ENCODE results near the gene TRMT44.

TRMT44 gene

DNA sequence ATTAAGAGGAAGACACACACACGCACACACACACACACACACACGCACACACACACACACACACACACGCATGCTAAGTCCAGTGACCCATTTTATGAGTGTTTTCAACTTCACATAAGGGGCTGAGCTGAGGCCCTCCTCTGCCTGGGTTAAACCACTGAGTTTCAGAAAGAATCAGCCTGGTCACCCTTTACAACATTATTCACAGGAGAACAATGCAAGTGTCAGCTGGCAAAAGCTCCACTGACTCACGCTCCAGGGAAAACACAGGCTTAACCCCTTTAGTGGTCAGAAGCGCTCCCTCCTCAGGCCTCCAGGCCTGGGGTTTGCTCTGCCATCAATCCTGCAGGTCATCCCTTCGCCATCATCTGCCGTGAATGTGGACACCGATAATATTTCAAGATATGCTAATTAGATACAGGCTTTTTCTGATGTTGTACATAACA, 47.0 kb upstream of the TRMT44 start:
- Histone ChIP-seq H3K9ac (no peak overlapping the region), H3K79me2 (ENCODE audit: insufficient read depth, low read depth) (no peaks in the 10 kb centered on the region), H3K36me3 (ENCODE audit: insufficient read depth) (no peaks in the 10 kb centered on the region), H4K20me1 (ENCODE audit: insufficient read depth) (no peaks in the 10 kb centered on the region), H3K4me3 (IDR thresholded peaks at IDR 0.05; ENCODE audit: insufficient read depth, low read depth, low read length) (no peak overlapping the region), H3K4me2 (no peak overlapping the region), H3K27ac (no peak overlapping the region), H3K27me3 (ENCODE audit: insufficient read depth, low read depth) (no peaks in the 10 kb centered on the region), H2AFZ (ENCODE audit: low read depth) (no peak overlapping the region), H3K4me1 (ENCODE audit: low read depth, poor library complexity, severe bottlenecking) (no peaks in the 10 kb centered on the region)
- TF ChIP-seq, protein P1, sequence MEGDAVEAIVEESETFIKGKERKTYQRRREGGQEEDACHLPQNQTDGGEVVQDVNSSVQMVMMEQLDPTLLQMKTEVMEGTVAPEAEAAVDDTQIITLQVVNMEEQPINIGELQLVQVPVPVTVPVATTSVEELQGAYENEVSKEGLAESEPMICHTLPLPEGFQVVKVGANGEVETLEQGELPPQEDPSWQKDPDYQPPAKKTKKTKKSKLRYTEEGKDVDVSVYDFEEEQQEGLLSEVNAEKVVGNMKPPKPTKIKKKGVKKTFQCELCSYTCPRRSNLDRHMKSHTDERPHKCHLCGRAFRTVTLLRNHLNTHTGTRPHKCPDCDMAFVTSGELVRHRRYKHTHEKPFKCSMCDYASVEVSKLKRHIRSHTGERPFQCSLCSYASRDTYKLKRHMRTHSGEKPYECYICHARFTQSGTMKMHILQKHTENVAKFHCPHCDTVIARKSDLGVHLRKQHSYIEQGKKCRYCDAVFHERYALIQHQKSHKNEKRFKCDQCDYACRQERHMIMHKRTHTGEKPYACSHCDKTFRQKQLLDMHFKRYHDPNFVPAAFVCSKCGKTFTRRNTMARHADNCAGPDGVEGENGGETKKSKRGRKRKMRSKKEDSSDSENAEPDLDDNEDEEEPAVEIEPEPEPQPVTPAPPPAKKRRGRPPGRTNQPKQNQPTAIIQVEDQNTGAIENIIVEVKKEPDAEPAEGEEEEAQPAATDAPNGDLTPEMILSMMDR (conservative IDR thresholded peaks at IDR 0.05; ENCODE audit: low read depth, low read length), result no peak

DNA sequence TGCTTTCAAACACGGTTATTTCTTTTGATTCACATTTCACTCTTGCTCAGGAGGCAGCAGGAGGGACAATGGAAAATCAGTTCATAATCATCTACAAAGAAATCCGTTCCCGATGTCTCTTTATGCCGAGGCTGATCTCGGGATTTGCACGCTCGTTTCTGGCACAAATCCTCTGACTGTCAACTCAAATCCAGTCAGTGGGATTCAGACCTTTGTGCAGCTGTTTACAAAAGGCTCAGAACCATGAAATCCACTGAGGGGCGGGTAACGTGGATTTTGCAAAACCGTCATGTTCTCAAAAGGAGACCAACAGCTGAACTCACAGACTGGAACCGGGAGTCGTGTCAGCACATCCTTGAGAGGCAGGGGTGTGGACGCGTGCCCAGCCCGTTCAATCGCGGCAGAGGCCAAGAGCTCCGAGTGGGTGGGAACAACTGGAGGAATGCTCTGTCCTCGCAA, 46.5 kb upstream of the TRMT44 start:
- Histone ChIP-seq H3K4me1 (ENCODE audit: low read depth, poor library complexity, severe bottlenecking) (no peaks in the 10 kb centered on the region), H3K4me3 (IDR thresholded peaks at IDR 0.05; ENCODE audit: insufficient read depth, low read depth, low read length) (no peak overlapping the region), H3K4me2 (no peak overlapping the region), H4K20me1 (ENCODE audit: insufficient read depth) (no peaks in the 10 kb centered on the region), H2AFZ (ENCODE audit: low read depth) (no peak overlapping the region), H3K27me3 (ENCODE audit: insufficient read depth, low read depth) (no peaks in the 10 kb centered on the region), H3K9ac (no peak overlapping the region), H3K36me3 (ENCODE audit: insufficient read depth) (no peaks in the 10 kb centered on the region), H3K79me2 (ENCODE audit: insufficient read depth, low read depth) (no peaks in the 10 kb centered on the region), H3K27ac (no peak overlapping the region)
- TF ChIP-seq, protein P1 (conservative IDR thresholded peaks at IDR 0.05; ENCODE audit: low read depth, low read length), result no peak

GRCh38 chr4:8394806-8395205, 45.8 kb upstream of the TRMT44 start:
- H3K4me1 ChIP-seq (ENCODE audit: low read depth, poor library complexity, severe bottlenecking), result no peaks in the 10 kb centered on the region
- TF ChIP-seq, protein P1 (conservative IDR thresholded peaks at IDR 0.05; ENCODE audit: low read depth, low read length), result no peak

DNA sequence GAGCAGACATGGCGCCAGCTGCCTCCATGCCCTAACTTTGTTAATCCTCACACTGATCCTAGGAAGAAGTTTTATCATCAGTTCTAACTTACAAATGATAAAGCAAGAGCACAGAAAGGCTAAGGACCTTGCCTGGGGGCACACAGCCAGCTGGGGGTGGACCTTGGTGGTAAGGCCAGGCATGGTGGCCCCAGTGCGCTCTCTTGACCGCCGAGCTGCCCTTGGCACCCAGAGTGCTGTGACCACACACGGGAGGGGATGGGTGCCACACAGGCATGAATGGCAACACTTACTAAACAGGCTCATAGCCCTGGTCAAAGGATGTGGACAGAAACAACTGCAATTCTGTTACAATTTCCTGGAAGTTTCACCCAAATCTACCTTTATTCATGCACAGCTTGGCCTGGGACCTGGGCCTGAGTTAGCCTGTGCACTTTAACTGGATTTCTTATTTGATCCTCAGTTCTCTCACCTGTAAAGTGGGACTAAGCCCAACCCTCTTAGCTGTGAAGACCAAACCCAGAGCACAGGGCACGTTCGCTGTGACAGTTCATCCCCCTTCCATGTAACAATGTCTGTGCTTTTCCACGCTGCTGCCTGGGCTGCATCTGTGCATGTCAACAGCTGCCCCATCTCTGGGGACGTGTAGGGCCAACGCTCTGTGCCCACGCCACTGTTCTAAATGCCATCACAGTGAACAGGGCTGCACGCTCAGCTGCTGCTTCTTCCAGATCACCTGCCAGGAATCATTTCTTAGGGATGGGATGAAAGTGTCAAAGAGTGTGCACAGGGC, 44.9 kb upstream of the TRMT44 start:
- Histone ChIP-seq H3K4me2 (no peak overlapping the region), H2AFZ (ENCODE audit: low read depth) (no peak overlapping the region), H3K36me3 (ENCODE audit: insufficient read depth) (no peaks in the 10 kb centered on the region), H4K20me1 (ENCODE audit: insufficient read depth) (no peaks in the 10 kb centered on the region), H3K27me3 (ENCODE audit: insufficient read depth, low read depth) (no peaks in the 10 kb centered on the region), H3K4me1 (ENCODE audit: low read depth, poor library complexity, severe bottlenecking) (no peaks in the 10 kb centered on the region), H3K4me3 (IDR thresholded peaks at IDR 0.05; ENCODE audit: insufficient read depth, low read depth, low read length) (no peak overlapping the region), H3K27ac (no peak overlapping the region), H3K9ac (no peak overlapping the region), H3K79me2 (ENCODE audit: insufficient read depth, low read depth) (no peaks in the 10 kb centered on the region)
- TF ChIP-seq, protein P1 (conservative IDR thresholded peaks at IDR 0.05; ENCODE audit: low read depth, low read length), result no peak

More at GRCh38 chr4:8394806-8395205, 45.8 kb upstream of the TRMT44 start:
- no peak overlapping the region for H3K27ac ChIP-seq
- no peaks in the 10 kb centered on the region for H3K36me3 ChIP-seq (ENCODE audit: insufficient read depth)
- H3K4me3 ChIP-seq (IDR thresholded peaks at IDR 0.05; ENCODE audit: insufficient read depth, low read depth, low read length), result no peak overlapping the region
- no peaks in the 10 kb centered on the region for H4K20me1 ChIP-seq (ENCODE audit: insufficient read depth)
- H3K27me3 ChIP-seq (ENCODE audit: insufficient read depth, low read depth), result no peaks in the 10 kb centered on the region
- H3K79me2 ChIP-seq (ENCODE audit: insufficient read depth, low read depth), result no peaks in the 10 kb centered on the region
- no peak overlapping the region for H3K9ac ChIP-seq
- no peak overlapping the region for H3K4me2 ChIP-seq
- H2AFZ ChIP-seq (ENCODE audit: low read depth), result no peak overlapping the region
